Keratinocyte (primary cell): Measurements from ENCODE around the gene GP9. TPM values are rescaled to one million over a fixed set of nuclear protein-coding genes. Genes with fewer than 3 reads are reported as not detected.

Experiments
- DNase-seq: peaks from one replicate; pipeline ENCODE4 v3.0.0-alpha.2; 2011; ENCODE audit warnings: low read depth, missing footprints, low spot score
- FAIRE-seq: peaks from 2 replicates; lab custom pipeline; 2011; peaks lifted over from hg19 to GRCh38; lab: Jason Lieb, UNC
- H2AFZ ChIP-seq: 2 replicates; pipeline ENCODE4 v1.6.0; 2012; ENCODE audit warnings: low read length, control low read depth, inconsistent platforms; ENCODE audit not compliant: control insufficient read depth
- H3K27ac ChIP-seq: 2 replicates; pipeline ENCODE4 v1.5.1; 2011; ENCODE audit warnings: low read length; ENCODE audit not compliant: control insufficient read depth, insufficient read depth
- H3K27me3 ChIP-seq: 3 replicates; pipeline ENCODE4 v1.6.0; 2011; ENCODE audit warnings: low read length; ENCODE audit not compliant: control insufficient read depth, insufficient read depth; ENCODE audit errors: extremely low read depth
- H3K36me3 ChIP-seq, 2 experiments: 2 replicates in 1 of 2; 3 replicates in 1 of 2; pipeline ENCODE4 v1.5.1; 2011; ENCODE audit warnings: low read length in 2 of 2, mild to moderate bottlenecking in 1 of 2; ENCODE audit not compliant: control insufficient read depth in 2 of 2, insufficient read depth in 2 of 2; ENCODE audit errors: extremely low read depth in 1 of 2
- H3K4me1 ChIP-seq: 3 replicates; pipeline ENCODE4 v1.5.1; 2011; ENCODE audit warnings: low read length; ENCODE audit not compliant: control insufficient read depth, insufficient read depth; ENCODE audit errors: extremely low read depth
- H3K4me2 ChIP-seq: 3 replicates; pipeline ENCODE4 v1.6.0; 2011; ENCODE audit warnings: low read depth, low read length; ENCODE audit not compliant: control insufficient read depth, insufficient read depth; ENCODE audit errors: extremely low read depth
- H3K4me3 ChIP-seq, 3 experiments: fragments of 200-600 bp in 1 of 3; sonication (generic) in 1 of 3; 2 replicates in 2 of 3; 3 replicates in 1 of 3; pipeline ENCODE4 v1.5.1; 2011 to 2016; ENCODE audit warnings: low read length in 3 of 3, mild to moderate bottlenecking in 3 of 3, control low read depth in 2 of 3, inconsistent platforms in 1 of 3, low read depth in 1 of 3, mixed read lengths in 1 of 3, mixed run types in 1 of 3, moderate library complexity in 1 of 3; ENCODE audit not compliant: control insufficient read depth in 2 of 3, insufficient read depth in 2 of 3; ENCODE audit errors: extremely low read depth in 1 of 3
- H3K79me2 ChIP-seq: 2 replicates; pipeline ENCODE4 v1.6.0; 2012; ENCODE audit warnings: low read length; ENCODE audit not compliant: control insufficient read depth, insufficient read depth
- H3K9ac ChIP-seq: 3 replicates; pipeline ENCODE4 v1.6.0; 2011; ENCODE audit warnings: low read length; ENCODE audit not compliant: control insufficient read depth, insufficient read depth; ENCODE audit errors: extremely low read depth
- H3K9me1 ChIP-seq: 3 replicates; pipeline ENCODE4 v1.6.0; 2011; ENCODE audit warnings: low read length; ENCODE audit not compliant: control insufficient read depth, insufficient read depth; ENCODE audit errors: extremely low read depth
- H3K9me3 ChIP-seq: 2 replicates; pipeline ENCODE4 v1.5.1; 2012; ENCODE audit warnings: low read depth, low read length; ENCODE audit not compliant: control insufficient read depth
- H4K20me1 ChIP-seq: 3 replicates; pipeline ENCODE4 v1.6.0; 2011; ENCODE audit warnings: low read length; ENCODE audit not compliant: control insufficient read depth, insufficient read depth; ENCODE audit errors: extremely low read depth
- CTCF ChIP-seq, 3 experiments: IDR thresholded peaks in 1 of 3; conservative IDR thresholded peaks in 1 of 3; optimal IDR thresholded peaks in 1 of 3; 2 replicates in 2 of 3; 3 replicates in 1 of 3; pipeline versions ENCODE3 to v1.5.1; 2011; ENCODE audit warnings: low read length in 3 of 3, mild to moderate bottlenecking in 3 of 3, moderate library complexity in 2 of 3, control low read depth in 1 of 3, inconsistent platforms in 1 of 3; ENCODE audit not compliant: insufficient read depth in 2 of 3; ENCODE audit errors: extremely low read depth in 1 of 3
- EZH2 ChIP-seq: IDR thresholded peaks from one replicate; pipeline ENCODE4 v1.6.1; 2012; ENCODE audit warnings: inconsistent platforms, mild to moderate bottlenecking, low read length, moderate library complexity
- dilution Hi-C: fragments of 300-500 bp; cut with MboI; formaldehyde crosslinking; loops from one replicate; pipeline ENCODE4 v1.7.0; 2020; ENCODE audit warnings: low sequenced_read_pairs; ENCODE audit not compliant: extremely low pct_ligation_motif_present
- polyA minus RNA-seq, 3 experiments: library from RNA; depleted of rRNA, polyadenylated mRNA; stranded (reverse); fragments of >200 nt; gene quantifications; 1 replicate in 1 of 3; 2 replicates in 1 of 3; 3 replicates in 1 of 3; pipeline ENCODE4 v1.2.3, GENCODE V29; 2011
- polyA plus RNA-seq, 5 experiments: library from polyadenylated mRNA; depleted of rRNA in 3 of 5; stranded (reverse) in 3 of 5; stranded (forward) in 1 of 5; unstranded in 1 of 5; fragments of >200 nt; gene quantifications; 1 replicate in 1 of 5; 2 replicates in 3 of 5; 3 replicates in 1 of 5; pipeline versions ENCODE4 v1.2.1 to v1.2.3, GENCODE V29; 2011 to 2012; ENCODE audit warnings: missing spikeins in 2 of 5, low read depth in 1 of 5, low replicate concordance in 1 of 5

The GP9 gene
- not detected in 3 replicates for polyA plus RNA-seq
- polyA plus RNA-seq (2011; ENCODE audit: low read depth), result not detected
- not detected in 2 replicates for polyA plus RNA-seq (2011; cell fraction: cytosol; rRNA removed)
- polyA plus RNA-seq (2011; cell fraction: nucleus; rRNA removed), result not detected in 2 replicates
- polyA plus RNA-seq (2012; ENCODE audit: low replicate concordance), result not detected in 2 replicates
- not detected in 3 replicates for polyA minus RNA-seq
- polyA minus RNA-seq (2011; cell fraction: cytosol; rRNA and poly(A)+ RNA removed), result not detected
- not detected in 2 replicates for polyA minus RNA-seq (2011; cell fraction: nucleus; rRNA and poly(A)+ RNA removed)

- DNase-seq (no peak), FAIRE-seq (no peak)
- no peak for TF ChIP-seq CTCF (optimal IDR thresholded peaks at IDR 0.05 in 1 of 3, IDR thresholded peaks at IDR 0.05 in 1 of 3, conservative IDR thresholded peaks at IDR 0.05 in 1 of 3; ENCODE audit: extremely low read depth in 1 of 3, insufficient read depth in 2 of 3, low read length in 3 of 3)
- TF ChIP-seq EZH2, result no peak
- Histone ChIP-seq H3K9me3 (no peaks in the 10 kb centered on the region), H4K20me1 (no peaks in the 10 kb centered on the region), H3K9me1 (no peaks in the 10 kb centered on the region), H3K79me2 (no peaks in the 10 kb centered on the region), H3K27me3 (peaks cover 10% of the 10 kb centered on the region), H3K9ac (no peak within 1 kb of the TSS), H2AFZ (no peak within 1 kb of the TSS), H3K27ac (no peak within 1 kb of the TSS), H3K36me3 (no peaks in the 10 kb centered on the region), H3K4me2 (no peak within 1 kb of the TSS), H3K4me1 (no peaks in the 10 kb centered on the region), H3K4me3 (no peak within 1 kb of the TSS)
- dilution Hi-C loops, result no loop called here
Observed at GRCh38 chr3:129060276-129061022, at the start of gene GP9. Gene GP9, plus strand, starts transcription at chr3:129060779. Its CDS starts 961 bp downstream, at chr3:129061740.

- H4K20me1 ChIP-seq, result no peaks in the 10 kb centered on the region
- TF ChIP-seq CTCF (optimal IDR thresholded peaks at IDR 0.05 in 1 of 3, IDR thresholded peaks at IDR 0.05 in 1 of 3, conservative IDR thresholded peaks at IDR 0.05 in 1 of 3; ENCODE audit: extremely low read depth in 1 of 3, insufficient read depth in 2 of 3, low read length in 3 of 3) (no peak), EZH2 (no peak)
- H3K36me3 ChIP-seq, result no peaks in the 10 kb centered on the region
- no peak overlapping the region for H3K9ac ChIP-seq
- no peak for DNase-seq
- no peaks in the 10 kb centered on the region for H3K27me3 ChIP-seq
- no peak for FAIRE-seq
- H3K9me3 ChIP-seq, result no peaks in the 10 kb centered on the region
- dilution Hi-C loops, result loop anchor here (10.0 kb wide), 1 partner anchor 61 kb away; no protein-coding TSS in a partner anchor
- no peaks in the 10 kb centered on the region for H3K79me2 ChIP-seq
- H2AFZ ChIP-seq, result no peak overlapping the region
- H3K4me2 ChIP-seq, result no peak overlapping the region
- no peaks in the 10 kb centered on the region for H3K9me1 ChIP-seq
- H3K4me1 ChIP-seq, result no peaks in the 10 kb centered on the region
- H3K4me3 ChIP-seq, result no peak overlapping the region
- H3K27ac ChIP-seq, result no peak overlapping the region
Observed at GRCh38 chr3:129013491-129013891, 47.1 kb upstream of the GP9 start.
